MM.1S (cell line): ENCODE data around the gene RAB25.

Source experiments
- DNase-seq: peaks from one replicate; pipeline ENCODE4 v3.0.0-alpha.2; 2015
- H2AFZ ChIP-seq: fragments of 300-600 bp; sonication (generic); 2 replicates; pipeline ENCODE4 v1.6.0; 2016; ENCODE audit warnings: antibody characterized with exemption, low read length
- H3F3A ChIP-seq: fragments of 300-600 bp; sonication (generic); 2 replicates; pipeline ENCODE4 v1.6.1; 2016; ENCODE audit warnings: mild to moderate bottlenecking, antibody characterized with exemption, low read length, moderate library complexity, mixed read lengths; ENCODE audit not compliant: insufficient read depth
- H3K27ac ChIP-seq: fragments of 300-600 bp; sonication (generic); 2 replicates; pipeline ENCODE4 v1.5.1; 2016; ENCODE audit warnings: mild to moderate bottlenecking, low read length
- H3K27me3 ChIP-seq: fragments of 300-600 bp; sonication (generic); replicated peaks from 2 replicates; pipeline ENCODE4 v1.6.0; 2016; ENCODE audit warnings: low read length; ENCODE audit not compliant: insufficient read depth
- H3K36me3 ChIP-seq: fragments of 300-600 bp; sonication (generic); replicated peaks from 2 replicates; pipeline ENCODE4 v1.6.1; 2016; ENCODE audit warnings: mild to moderate bottlenecking, low read length, mixed read lengths; ENCODE audit not compliant: insufficient read depth
- H3K4me1 ChIP-seq: fragments of 300-600 bp; sonication (generic); 2 replicates; pipeline ENCODE4 v1.6.1; 2016; ENCODE audit warnings: low read length, mixed read lengths
- H3K4me2 ChIP-seq: fragments of 300-600 bp; sonication (generic); 2 replicates; pipeline ENCODE4 v1.6.0; 2016; ENCODE audit warnings: low read depth, low read length
- H3K4me3 ChIP-seq: fragments of 300-600 bp; sonication (generic); 2 replicates; pipeline ENCODE4 v1.5.1; 2016; ENCODE audit warnings: low read length, mixed read lengths
- H3K79me2 ChIP-seq: fragments of 300-600 bp; sonication (generic); 2 replicates; pipeline ENCODE4 v1.6.1; 2016; ENCODE audit warnings: mixed run types, low read length, mixed read lengths
- H3K9ac ChIP-seq: fragments of 300-600 bp; sonication (generic); 2 replicates; pipeline ENCODE4 v1.6.1; 2016; ENCODE audit warnings: low read length, mixed read lengths
- H3K9me2 ChIP-seq: fragments of 300-600 bp; sonication (generic); replicated peaks from 2 replicates; pipeline ENCODE4 v1.6.1; 2016; ENCODE audit warnings: mild to moderate bottlenecking, low read length, mixed read lengths; ENCODE audit not compliant: insufficient read depth
- H3K9me3 ChIP-seq: fragments of 300-600 bp; sonication (generic); replicated peaks from 2 replicates; pipeline ENCODE4 v1.6.1; 2016; ENCODE audit warnings: mild to moderate bottlenecking, low read length, mixed read lengths; ENCODE audit not compliant: insufficient read depth
- H4K20me1 ChIP-seq: fragments of 300-600 bp; sonication (generic); 2 replicates; pipeline ENCODE4 v1.6.1; 2016; ENCODE audit warnings: mild to moderate bottlenecking, low read length, moderate library complexity, mixed read lengths; ENCODE audit not compliant: insufficient read depth
- CTCF ChIP-seq: fragments of 300-600 bp; sonication (generic); IDR thresholded peaks from 2 replicates; pipeline ENCODE4 v1.5.1; 2016; ENCODE audit warnings: antibody characterized with exemption, low read length, mixed read lengths
- EZH2 ChIP-seq: fragments of 300-600 bp; sonication (generic); optimal IDR thresholded peaks from 2 replicates; pipeline ENCODE3; 2017; ENCODE audit warnings: low read depth, mild to moderate bottlenecking, antibody characterized with exemption, low read length, mixed read lengths
- EZH2phosphoT487 ChIP-seq: fragments of 300-600 bp; sonication (generic); IDR thresholded peaks from 2 replicates; pipeline ENCODE4 v1.6.1; 2018; ENCODE audit warnings: antibody characterized with exemption, low read length

RAB25 gene

DNA sequence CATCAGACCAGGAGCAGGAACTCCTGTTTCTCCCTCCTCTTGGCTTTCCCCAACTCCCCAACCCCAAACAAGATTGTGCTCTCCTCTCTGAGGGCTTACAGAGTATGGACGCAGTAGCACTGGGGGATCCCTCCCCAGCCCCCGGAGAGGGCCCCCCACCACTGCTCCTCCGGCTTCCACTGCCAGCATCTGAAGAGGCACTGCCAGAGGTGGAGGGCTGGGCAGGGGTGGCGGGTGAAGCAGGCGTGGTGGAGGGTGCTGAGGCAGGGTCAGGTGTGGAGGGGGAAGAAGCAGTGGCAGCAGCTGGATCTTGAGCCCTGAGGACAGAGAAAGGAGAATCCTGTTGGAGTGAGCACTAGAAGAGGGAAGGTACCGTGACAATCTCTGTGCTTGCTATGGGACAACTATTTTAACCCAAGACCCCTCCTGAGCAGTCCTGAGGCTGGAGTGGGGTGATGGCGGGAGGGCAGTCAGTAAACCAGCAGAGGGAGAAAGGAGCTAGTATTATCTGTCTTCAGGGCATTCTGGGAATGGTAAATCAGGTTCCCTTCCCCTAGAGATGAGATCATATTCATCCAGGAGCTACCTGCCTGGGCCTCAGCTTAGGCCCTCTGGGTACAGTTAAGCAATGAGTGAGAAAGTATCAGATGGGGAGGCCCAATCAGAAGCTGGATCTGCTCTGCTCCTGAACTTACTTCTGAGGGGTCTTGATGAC lies 9.8 kb upstream of the RAB25 start:
- no peaks in the 10 kb centered on the region for H3K9me3 ChIP-seq
- no peak for TF ChIP-seq EZH2phosphoT487
- TF ChIP-seq CTCF = no peak
- no peak for TF ChIP-seq EZH2
- no peaks in the 10 kb centered on the region for H4K20me1 ChIP-seq

GRCh38 chr1:156052862-156053767 lies 7.8 kb upstream of the RAB25 start:
- Histone ChIP-seq H2AFZ (peak overlapping the region; percentile 67), H3K4me3 (peak overlapping the region; percentile 88), H3K9ac (peak overlapping the region; percentile 73), H3K9me3 (no peaks in the 10 kb centered on the region), H3K4me1 (peaks cover 11% of the 10 kb centered on the region), H3K27me3 (no peaks in the 10 kb centered on the region), H3K9me2 (no peaks in the 10 kb centered on the region), H3K4me2 (peak overlapping the region; percentile 64), H3K36me3 (no peaks in the 10 kb centered on the region), H4K20me1 (no peaks in the 10 kb centered on the region), H3F3A (peaks cover 5% of the 10 kb centered on the region), H3K79me2 (peaks cover 38% of the 10 kb centered on the region), H3K27ac (peak overlapping the region; percentile 6; the same call in 1 of the 2 replicates)
- DNase-seq = peak; percentile 75
- peak; percentile 42 for TF ChIP-seq CTCF
- no peak for TF ChIP-seq EZH2phosphoT487

More for the DNA sequence above, 9.8 kb upstream of the RAB25 start:
- peaks cover 5% of the 10 kb centered on the region for H3F3A ChIP-seq
- no peaks in the 10 kb centered on the region for H3K36me3 ChIP-seq
- no peaks in the 10 kb centered on the region for H3K9me2 ChIP-seq
- H3K27ac ChIP-seq = no peak overlapping the region
- no peak overlapping the region for H3K4me2 ChIP-seq
- H3K4me1 ChIP-seq = peaks cover 11% of the 10 kb centered on the region
- no peak overlapping the region for H3K9ac ChIP-seq
- no peaks in the 10 kb centered on the region for H3K27me3 ChIP-seq
- peaks cover 38% of the 10 kb centered on the region for H3K79me2 ChIP-seq
- DNase-seq = no peak
- no peak overlapping the region for H3K4me3 ChIP-seq
- H2AFZ ChIP-seq = no peak overlapping the region

DNA sequence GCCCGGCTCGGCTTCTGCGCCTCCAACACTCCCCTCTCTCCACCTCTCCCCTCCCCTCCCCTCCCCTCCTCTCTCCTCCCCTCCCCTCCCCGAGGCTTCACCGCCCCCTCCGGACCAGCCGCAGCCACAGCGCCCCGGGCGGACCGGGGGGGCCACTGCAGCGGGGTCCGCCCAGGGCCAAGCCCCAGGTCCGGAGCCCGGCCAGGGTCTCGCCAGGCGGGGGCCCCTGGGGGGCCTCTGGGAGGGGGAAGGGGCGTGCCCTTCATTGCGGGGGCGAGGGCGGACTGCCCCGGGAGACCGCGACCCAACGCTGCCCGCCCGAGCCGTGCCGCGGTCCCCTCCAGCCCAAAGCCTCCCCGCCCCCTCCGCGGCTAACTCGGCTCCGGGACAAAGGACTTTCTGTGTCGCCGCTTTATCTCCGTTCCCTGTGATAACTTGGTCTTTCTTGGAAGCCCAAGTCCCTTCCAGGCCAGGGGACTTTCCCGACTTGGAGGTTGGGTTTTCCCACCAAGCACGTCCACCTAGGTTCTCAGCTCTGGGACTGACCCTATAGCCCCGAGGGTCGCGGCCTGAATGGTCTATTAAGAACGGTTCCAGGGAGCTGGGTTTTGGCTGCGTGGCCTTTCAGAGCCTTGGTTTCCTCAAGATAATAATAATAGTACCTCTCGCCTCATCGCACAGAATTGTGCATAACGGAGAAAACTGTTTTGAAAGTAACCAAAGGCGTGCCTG lies 7.0 kb upstream of the RAB25 start, which contains the start of gene UBQLN4:
Gene UBQLN4 (minus strand): TSS at position 31 of the 732 bp plus-strand sequence. CDS start 97 bp downstream, outside the sequence.
- Histone ChIP-seq H3K4me2 (peak within 1 kb of the TSS; percentile 96), H3K79me2 (peaks cover 38% of the 10 kb centered on the region), H3K9me2 (no peaks in the 10 kb centered on the region), H3K4me3 (peak within 1 kb of the TSS; percentile 88), H4K20me1 (no peaks in the 10 kb centered on the region), H3K9me3 (no peaks in the 10 kb centered on the region), H3F3A (peaks cover 5% of the 10 kb centered on the region), H2AFZ (peak within 1 kb of the TSS; percentile 91), H3K36me3 (no peaks in the 10 kb centered on the region), H3K27me3 (no peaks in the 10 kb centered on the region), H3K27ac (peak within 1 kb of the TSS; percentile 75), H3K4me1 (peaks cover 11% of the 10 kb centered on the region), H3K9ac (peak within 1 kb of the TSS; percentile 78)
- TF ChIP-seq CTCF (peak; percentile 61), EZH2 (no peak)
- DNase-seq = peak; percentile 95
